HG03432 (cell line): ENCODE measurements around the gene AHRR.
A peak's percentile ranks its signal among the peaks of the same experiment; 100 is the strongest.

Experiments
- ATAC-seq: cut with Tn5 transposase; IDR thresholded peaks from one replicate; pipeline ENCODE4 v1.9.1; 2021; ENCODE audit warnings: mild to moderate bottlenecking, moderate library complexity; ENCODE audit not compliant: unreplicated experiment

AHRR gene

DNA sequence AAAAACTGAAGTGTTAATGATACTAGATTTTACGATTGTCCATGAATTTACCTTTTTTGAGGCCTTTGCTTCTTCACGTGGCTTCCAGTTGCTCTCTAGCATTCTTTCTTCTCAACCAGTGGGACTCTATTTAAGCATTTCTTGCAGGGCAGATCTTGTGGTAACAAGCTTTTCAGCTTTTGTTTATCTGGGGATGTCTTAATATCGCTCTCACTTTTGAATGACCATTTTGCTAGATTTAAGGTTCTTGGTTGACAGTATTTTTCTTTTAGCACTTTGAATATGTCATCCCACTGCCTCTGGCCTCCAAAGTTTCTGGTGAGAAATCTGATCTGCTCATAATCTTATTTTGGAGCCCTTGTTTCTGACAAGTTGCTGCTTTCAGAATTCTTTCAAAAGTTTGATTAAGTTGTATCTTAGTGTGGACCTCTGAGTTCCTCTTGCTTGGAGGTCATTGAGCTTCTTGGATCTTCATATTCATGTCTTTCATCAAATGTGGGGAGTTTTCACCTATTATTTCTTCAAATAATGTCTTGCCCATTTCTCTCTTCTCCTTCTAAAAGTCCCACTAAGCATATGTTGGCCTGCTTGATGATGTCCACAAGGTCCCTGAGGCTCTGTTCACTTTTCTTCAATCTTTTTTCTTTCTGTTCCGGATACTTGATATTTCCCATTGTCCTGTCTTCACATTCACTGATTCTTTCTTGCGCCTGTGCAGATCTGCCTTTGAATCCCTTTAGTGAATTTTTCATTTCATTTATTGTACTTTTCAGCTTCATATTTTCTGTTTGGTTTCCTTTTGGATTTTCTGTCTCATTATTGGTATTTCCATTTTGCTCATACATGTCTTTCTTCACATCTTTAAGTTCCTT, 130.3 kb downstream of the AHRR start:
- ATAC-seq = no peak

DNA sequence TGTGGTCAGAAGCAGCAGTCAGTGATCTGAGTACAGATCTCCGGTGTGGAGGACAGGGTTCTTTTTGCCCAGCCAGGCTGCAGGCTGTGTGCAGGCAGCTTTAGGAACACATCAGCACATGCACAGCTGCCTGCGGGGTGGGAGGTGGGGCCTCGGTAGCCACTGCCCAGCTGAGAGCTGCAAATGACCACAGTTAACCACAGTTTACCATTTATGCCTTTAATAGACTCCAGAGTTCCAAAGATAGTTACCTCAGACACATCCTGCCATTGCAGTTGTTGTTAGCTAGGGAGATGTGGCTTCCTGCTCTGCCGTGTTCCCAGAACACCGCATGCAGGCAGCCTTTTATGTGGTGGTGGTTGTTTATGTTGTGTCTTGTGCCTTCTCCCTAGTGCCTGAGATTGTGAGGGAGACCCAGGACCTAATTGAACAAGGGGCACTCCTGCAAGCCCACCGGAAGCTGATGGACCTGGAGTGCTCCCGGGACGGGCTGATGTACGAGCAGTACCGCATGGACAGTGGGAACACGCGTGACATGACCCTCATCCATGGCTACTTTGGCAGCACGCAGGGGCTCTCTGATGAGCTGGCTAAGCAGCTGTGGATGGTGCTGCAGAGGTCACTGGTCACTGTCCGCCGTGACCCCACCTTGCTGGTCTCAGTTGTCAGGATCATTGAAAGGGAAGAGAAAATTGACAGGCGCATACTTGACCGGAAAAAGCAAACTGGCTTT, 131.6 kb downstream of the AHRR start:
- no peak for ATAC-seq

DNA sequence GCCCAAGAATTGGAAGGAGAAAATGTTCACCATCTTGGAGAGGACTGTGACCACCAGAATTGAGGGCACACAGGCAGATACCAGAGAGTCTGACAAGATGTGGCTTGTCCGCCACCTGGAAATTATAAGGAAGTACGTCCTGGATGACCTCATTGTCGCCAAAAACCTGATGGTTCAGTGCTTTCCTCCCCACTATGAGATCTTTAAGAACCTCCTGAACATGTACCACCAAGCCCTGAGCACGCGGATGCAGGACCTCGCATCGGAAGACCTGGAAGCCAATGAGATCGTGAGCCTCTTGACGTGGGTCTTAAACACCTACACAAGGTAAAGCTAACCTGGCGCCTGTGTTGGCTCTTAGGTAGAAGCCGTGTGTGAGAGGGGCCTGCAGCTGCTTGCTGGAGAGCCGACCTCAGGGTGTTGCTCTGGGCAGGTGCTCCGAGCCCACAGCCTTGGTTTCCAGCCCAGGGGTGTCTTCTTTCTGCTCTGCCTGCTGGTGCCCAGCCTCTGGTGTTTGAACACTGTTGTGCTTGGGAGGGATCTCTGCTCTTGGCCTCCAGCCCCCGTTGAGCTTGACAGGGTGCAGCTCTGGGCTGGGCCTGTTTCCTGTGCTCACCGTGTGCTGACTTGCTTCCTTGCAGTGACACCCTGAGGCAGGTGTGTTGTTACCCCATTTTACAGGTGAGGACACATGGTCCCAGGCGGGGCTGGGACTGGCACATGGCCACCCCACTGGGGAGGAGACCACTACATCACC, 132.4 kb downstream of the AHRR start:
- no peak for ATAC-seq

DNA sequence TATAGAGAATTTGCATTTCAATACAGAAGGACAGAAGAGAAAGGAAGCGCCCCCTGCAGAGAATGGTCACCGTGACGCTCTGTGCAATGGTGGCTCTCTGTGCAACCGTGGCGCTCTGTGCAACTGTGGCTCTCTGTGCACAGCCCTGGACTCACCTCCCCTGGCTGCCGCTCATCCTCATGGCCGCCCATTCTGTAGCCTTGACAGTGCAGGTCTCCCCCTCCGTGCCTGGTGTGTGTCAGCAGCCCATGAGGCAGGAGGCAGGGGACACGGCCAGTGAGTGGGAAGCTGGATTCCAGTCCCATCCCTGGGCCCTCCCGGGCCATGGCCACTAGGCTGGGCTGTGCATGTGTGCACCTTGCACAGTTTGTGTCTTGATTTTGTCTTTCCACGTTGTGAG, 133.4 kb downstream of the AHRR start:
- no peak for ATAC-seq

DNA sequence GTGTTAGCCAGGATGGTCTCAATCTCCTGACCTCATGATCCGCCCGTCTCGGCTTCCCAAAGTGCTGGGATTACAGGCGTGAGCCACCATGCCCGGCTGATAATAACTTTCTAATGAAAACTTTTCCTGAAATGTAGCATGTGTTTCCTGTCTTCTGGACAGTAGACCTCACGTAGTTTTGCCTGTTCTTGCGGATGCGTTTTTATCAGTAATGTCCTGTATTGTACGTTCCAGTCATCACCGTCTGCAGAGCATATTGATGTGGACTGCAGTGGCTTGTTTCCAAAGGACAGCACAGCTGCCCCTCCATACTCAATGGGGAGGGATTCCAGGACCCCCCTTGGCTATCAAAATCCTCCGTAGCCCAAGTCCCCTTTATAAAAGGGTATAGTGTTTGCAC, 134.3 kb downstream of the AHRR start:
- no peak for ATAC-seq

DNA sequence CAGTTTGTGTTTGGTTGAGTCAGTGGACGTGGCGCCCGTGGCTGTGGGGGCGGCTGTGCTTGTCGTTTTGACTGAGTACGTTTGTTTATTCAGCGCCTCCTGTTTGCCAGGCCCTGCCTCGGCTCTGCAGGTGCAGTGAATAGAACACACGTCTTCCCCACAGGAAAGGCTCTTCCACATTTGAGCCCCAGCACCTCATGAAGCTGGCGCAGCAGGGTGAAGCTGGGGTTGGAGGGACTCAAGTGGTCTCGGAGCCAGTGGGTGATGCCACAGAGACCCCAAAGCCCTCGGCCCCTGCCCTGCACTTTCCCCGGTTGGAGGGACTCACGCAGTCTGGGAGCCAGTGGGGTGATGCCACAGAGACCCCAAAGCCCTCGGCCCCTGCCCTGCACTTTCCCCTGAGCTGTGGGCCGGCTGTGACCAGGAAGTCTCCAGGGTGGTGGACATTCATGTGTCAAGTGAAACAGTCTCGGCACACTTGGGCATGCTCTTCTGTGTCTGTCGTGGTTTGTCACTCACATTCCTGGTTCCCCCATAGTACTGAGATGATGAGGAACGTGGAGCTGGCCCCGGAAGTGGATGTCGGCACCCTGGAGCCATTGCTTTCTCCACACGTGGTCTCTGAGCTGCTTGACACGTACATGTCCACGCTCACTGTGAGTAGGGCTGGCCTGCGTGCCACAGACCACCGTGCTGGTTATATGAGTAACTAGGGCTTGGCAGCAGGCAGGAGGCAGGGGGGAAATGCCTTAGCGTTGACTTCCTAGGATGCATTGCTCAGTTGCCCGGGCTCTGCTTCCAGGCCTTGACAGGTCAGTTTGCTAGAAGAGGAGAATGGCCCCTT, 135.1 kb downstream of the AHRR start:
- ATAC-seq = no peak

DNA sequence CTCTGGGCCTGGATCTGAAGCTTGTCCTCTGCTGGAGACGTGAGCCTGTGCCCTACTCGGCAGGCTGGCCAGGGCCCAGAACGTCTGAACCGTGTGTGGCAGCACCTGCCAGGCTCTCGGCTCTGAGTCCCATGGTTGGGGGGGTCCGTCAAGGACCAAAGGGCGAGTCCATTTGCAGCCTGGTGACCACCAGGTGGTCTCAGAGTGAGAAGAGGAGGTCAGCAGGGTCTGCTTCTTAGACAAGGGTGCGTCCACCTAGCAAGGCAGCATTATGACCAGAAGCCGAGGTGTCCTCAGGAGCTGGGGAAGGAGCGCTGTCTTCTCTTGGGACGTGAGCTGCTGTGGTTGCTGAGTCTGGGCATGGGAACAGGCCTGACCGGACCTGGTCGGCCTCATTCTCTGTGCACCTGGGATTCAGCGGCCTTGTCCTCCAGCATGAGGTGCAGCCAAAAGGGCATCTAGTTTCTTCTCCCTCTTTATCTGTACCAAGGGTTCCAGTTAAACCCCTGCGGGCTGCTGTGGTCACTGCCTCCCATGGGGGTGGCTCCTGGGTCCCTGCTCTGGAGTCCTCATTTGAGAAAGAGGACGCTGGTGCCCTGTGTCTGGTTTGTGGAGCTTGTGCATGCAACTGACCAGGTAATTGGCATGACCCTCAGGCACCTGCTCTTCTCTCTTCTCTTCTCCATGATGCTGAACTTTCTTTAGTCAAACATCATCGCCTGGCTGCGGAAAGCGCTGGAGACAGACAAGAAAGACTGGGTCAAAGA, 135.9 kb downstream of the AHRR start:
- ATAC-seq = no peak

DNA sequence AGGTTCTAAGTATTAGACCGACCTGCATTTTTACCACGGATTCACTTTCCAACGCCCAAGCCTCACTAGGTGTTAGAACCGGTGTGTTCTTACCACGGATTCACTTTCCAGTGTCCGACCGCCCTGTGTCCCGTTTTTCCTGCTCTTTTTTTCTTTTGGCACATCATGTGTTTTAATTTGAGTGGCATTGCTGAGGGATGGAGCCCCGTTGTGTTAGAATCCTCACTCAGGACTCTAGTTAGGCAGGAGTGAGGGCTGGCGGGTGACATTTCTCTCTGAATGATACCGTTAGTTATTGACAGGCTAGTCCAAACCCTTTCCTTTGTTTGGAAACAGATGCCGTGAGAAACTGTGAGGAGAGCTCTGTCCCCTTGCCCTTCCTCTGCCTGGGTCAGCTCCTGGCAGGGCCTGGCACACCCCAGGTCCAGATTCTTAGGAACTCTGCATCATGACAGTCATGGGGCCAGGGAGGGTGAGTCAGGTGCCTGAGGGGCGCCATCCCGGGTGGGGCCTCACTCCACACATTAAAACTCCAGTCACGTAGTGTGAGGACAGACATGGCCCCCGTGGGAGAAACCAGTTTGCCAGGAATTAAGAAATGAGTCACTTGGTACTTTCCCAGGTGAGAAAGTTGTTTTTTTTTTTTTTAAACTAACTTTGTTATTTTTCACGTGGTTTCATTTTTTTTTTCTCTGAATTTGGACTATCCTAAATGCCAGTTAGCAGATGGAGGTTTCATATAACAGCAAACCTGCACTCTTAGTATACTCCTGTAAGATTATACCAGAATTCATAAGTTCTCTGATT, 137.2 kb downstream of the AHRR start:
- peak; percentile 72 for ATAC-seq

DNA sequence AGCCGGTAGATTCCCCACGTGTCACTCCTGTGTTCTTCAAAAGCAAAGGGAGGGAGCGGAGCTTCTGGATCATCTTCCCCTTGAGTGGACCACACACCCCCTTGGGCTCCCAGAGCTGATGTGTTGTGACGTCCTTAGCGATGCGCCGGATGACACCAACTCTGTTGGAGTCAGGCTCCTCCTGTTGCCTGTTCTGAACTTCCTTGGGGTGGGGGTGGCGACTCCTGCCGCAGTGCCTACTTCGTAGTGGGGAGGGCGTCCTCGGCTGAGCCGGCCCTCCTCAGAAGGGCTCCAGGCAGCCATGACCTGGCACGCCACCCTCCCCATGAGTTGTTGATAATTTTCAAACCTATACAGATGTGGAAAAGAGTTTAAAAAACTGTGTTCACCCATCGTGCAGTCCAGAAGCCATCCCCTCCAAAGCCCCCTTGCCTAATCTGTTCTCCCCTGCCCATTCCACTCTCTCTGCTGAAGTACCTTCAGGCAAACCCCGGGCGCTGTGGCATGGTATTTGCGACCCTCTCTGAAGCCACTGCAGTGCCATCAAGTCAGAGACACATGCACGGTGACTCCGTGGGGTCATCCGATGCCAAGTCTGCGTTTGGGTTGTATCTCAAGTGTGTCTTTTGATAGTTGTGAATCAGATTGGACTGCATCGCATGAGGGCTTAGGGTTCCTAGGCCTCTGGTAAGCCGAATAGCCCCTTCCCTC, 138.2 kb downstream of the AHRR start:
- no peak for ATAC-seq

DNA sequence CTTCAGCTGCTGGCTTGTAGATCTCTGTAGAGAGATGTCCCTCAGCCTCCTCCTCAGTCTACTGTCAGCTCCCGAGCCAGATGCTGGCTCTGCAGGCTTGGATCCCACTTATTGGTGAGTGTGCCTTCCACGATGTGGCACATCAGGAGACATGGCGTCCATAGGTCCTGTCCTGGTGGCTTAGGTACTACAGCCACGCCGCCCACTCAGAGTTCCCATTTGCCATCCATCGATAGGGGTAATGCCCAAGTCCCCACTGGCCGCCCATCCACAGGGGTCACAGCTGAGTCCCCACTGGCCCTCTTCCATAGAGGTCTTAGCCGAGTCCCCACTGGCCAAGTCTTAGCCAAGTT, 138.7 kb downstream of the AHRR start:
- no peak for ATAC-seq

DNA sequence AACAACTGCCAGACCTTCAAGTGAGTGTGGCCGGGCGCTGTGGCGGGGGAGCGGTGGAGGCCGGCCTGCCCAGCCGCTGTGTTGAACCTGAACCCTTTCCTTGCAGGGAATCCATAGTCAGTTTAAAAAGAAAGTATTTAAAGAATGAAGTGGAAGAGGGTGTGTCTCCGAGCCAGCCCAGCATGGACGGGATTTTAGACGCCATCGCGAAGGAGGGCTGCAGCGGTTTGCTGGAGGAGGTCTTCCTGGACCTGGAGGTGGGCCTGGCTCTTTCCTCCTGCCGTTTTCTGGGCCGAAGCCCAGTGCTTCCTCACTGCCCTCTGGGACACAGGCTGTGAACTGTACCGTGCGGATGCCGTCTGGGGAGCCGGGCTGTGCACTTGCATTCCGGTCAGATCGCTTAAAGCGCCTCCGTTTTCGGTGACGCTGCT, 140.6 kb downstream of the AHRR start:
- ATAC-seq = no peak

DNA sequence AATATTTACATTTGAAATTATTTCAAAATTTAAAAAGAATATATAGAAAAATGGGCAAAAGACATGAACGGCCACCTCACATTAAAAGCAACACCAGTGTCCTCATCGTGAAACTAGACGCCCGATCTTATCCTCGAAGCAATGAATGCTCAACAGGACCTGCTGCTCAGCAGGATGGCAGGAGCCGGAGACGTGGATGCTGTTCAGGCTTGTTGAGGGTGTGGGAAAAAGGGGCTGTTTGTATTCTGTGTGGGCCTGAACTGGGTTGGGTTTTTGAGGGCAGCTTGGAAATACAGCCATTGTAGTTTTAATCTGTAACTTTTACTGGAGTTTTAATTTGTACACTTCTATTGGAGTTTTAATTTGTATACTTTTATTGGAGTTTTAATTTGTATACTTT, 141.8 kb downstream of the AHRR start:
- ATAC-seq = no peak

DNA sequence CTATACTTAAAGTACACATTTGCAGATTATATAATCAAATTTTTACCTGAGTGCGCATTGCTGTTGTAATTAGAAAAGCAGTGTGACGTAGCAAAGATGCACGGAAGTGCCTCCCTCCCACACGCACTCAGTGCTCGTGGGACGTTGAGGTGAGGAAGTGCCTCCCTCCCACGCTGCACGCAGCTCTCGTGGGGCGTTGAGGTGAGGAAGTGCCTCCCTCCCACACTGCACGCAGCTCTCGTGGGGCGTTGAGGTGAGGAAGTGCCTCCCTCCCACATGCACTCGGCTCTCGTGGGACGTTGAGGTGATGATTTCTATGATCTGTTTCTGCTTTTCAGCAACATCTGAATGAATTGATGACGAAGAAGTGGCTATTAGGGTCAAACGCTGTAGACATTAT, 142.4 kb downstream of the AHRR start:
- ATAC-seq = no peak

DNA sequence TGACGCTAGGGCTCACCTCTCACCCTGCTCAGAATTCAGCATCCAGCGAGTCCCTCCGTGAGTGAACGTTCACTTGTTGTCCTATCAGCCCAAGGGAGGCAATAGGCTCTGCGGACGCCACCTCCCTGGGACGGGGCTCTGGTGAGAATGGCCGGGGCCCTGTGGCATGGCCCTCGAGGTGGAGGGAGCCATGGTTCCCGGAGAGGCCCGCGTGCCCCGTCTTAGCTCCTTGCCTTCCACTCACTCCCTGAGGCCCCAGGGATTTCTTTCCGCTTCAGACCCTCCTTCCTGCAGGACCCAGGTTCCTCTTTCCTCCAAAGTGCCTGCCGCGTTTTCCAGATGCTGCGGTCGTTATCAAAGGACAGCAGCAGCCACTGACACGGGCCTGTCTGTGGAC, 142.9 kb downstream of the AHRR start:
- ATAC-seq = no peak

DNA sequence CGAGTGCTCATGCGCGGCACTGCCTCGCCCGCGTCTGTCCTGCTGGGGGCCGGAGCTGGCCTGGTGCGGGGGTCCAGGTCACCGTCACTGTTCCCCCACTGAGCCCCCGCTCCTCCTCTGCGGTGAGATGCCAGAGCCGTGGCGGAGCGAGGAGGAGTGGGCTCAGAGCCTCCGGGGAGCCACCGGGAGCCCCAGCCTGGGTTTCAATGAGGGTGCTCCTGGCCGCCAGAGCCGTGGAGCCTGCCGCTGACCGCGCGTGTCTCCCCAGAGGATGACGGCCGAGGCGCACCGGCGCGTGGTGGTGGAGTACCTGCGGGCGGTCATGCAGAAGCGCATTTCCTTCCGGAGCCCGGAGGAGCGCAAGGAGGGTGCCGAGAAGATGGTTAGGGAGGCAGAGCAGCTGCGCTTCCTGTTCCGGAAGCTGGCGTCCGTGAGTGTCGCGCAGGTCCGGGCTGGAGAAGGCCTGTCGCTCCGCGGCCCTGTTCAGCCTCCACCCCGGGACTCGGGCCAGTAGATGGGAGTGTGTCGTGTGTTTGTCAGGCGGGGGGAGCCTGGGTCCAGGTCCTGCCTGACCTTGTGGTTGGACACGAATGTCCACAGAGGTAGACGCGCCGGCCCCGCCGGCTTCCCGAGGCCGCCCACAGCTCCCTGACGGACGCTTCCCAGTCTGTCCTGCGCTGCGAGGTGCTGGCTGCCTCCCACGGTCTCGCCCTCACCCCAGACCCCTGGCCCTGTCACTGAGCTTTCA, 143.5 kb downstream of the AHRR start:
- ATAC-seq = no peak

DNA sequence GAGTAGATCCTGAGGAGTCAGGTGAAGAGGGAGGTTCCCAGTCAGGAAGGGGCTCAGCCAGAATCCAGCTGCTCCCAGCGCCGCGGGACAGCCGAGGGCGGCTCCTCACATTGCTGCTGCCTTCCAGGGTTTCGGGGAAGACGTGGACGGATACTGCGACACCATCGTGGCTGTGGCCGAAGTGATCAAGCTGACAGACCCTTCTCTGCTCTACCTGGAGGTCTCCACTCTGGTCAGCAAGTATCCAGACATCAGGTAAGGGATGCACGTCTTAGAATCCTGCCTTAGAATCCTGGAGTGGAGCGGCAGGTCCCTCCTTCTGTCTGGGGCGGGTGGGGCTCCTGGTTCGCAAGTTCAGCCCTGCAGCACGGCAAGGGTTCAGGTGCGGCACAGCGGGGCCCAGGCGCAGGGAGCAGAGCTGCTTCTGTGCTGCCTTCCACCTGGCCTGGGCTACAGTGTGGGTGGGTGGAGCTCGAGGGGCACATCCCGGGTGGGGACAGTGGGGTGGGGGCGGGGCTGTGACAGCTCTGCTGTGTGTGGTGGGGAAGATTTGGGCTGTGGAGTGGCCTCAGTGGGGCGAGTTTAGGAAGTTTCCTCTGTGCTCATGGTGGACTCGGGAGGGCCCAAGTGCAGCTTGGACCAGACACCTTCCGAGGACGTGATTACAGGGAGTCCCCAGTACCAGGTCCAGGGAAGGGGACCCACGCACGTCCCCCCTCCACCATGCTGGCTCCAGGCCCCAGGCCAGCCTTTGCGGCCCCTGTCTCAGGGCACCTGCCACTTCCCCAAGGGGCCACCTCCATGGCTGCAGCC, 144.3 kb downstream of the AHRR start:
- ATAC-seq = no peak

DNA sequence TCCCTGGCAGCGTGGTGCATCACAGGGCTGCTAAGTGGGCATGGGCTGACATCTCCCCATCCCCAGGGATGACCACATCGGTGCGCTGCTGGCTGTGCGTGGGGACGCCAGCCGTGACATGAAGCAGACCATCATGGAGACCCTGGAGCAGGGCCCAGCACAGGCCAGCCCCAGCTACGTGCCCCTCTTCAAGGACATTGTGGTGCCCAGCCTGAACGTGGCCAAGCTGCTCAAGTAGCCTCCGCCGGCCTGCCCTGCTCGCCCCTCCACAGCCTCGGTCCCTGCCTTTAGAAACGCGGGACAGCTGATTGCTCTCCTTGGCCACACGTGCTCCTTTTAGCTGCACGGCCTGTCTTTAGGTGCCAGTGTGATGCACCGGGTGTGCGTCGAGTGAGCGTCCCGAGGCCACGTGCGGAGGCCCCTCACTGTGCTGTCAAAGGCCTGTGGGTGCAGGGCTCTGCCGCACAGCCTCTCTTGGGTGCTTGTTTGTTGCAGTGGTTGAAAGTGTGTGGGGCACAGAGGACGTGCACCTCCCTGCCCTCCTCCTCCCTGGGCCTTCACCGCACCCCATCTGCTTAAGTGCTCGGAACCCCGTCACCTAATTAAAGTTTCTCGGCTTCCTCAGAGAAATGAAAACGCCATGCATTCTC, 145.3 kb downstream of the AHRR start:
- ATAC-seq = no peak
